Neural progenitor cell (in vitro differentiated cells): ENCODE measurements around the gene HIC2. TPM values are rescaled to one million over a fixed set of nuclear protein-coding genes. Genes with fewer than 3 reads are reported as not detected.
"Not testable (repeated sequence)": the region's sequence is repeated elsewhere in the genome, so short reads cannot be mapped to it uniquely, and the experiment has no call there.

ENCODE experiments used
- DNase-seq: peaks from one replicate; pipeline ENCODE4 v3.0.0-alpha.2; 2016; ENCODE audit warnings: low spot score
- H2AFZ ChIP-seq: fragments of 200-600 bp; sonication (generic); replicated peaks from 2 replicates; pipeline ENCODE4 v1.6.1; 2016; ENCODE audit warnings: antibody characterized with exemption
- H3F3A ChIP-seq: fragments of 200-600 bp; sonication (generic); 2 replicates; pipeline ENCODE4 v1.6.1; 2016; ENCODE audit warnings: antibody characterized with exemption, low read depth
- H3K27ac ChIP-seq: fragments of 200-600 bp; sonication (generic); 2 replicates; pipeline ENCODE4 v1.5.1; 2016; ENCODE audit warnings: mild to moderate bottlenecking
- H3K27me3 ChIP-seq: fragments of 200-600 bp; sonication (generic); 2 replicates; pipeline ENCODE4 v1.6.1; 2016; ENCODE audit warnings: mild to moderate bottlenecking, moderate library complexity
- H3K36me3 ChIP-seq: fragments of 200-600 bp; sonication (generic); 2 replicates; pipeline ENCODE4 v1.5.1; 2016
- H3K4me1 ChIP-seq: fragments of 200-600 bp; sonication (generic); 2 replicates; pipeline ENCODE4 v1.6.1; 2016; ENCODE audit warnings: mixed run types
- H3K4me2 ChIP-seq: fragments of 200-600 bp; sonication (generic); 2 replicates; pipeline ENCODE4 v1.6.1; 2016
- H3K4me3 ChIP-seq: fragments of 200-600 bp; sonication (generic); 2 replicates; pipeline ENCODE4 v1.5.1; 2016
- H3K79me2 ChIP-seq: fragments of 200-600 bp; sonication (generic); 2 replicates; pipeline ENCODE4 v1.6.1; 2016; ENCODE audit warnings: low read depth
- H3K9ac ChIP-seq: fragments of 200-600 bp; sonication (generic); 2 replicates; pipeline ENCODE4 v1.6.1; 2016
- H3K9me3 ChIP-seq: fragments of 200-600 bp; sonication (generic); 2 replicates; pipeline ENCODE4 v1.5.1; 2016; ENCODE audit warnings: low read depth
- H4K20me1 ChIP-seq: fragments of 200-600 bp; sonication (generic); 2 replicates; pipeline ENCODE4 v1.6.1; 2016; ENCODE audit warnings: low read depth
- H3K27ac Mint-ChIP-seq: 3 replicates; pipeline ENCODE4 v1.8.0; 2021; ENCODE audit warnings: mixed read lengths
- H3K27me3 Mint-ChIP-seq: 2 replicates; pipeline ENCODE4 v1.8.0; 2022; ENCODE audit warnings: low read depth, mild to moderate bottlenecking, inconsistent platforms, moderate library complexity, mixed read lengths; ENCODE audit not compliant: insufficient read depth
- H3K36me3 Mint-ChIP-seq: 3 replicates; pipeline ENCODE4 v1.8.0; 2021; ENCODE audit warnings: mixed read lengths
- H3K4me1 Mint-ChIP-seq: 3 replicates; pipeline ENCODE4 v1.8.0; 2021; ENCODE audit warnings: mixed read lengths
- H3K4me3 Mint-ChIP-seq: 3 replicates; pipeline ENCODE4 v1.8.0; 2021; ENCODE audit warnings: mild to moderate bottlenecking, moderate library complexity, mixed read lengths
- H3K9me3 Mint-ChIP-seq: 3 replicates; pipeline ENCODE4 v1.8.0; 2020; ENCODE audit warnings: mixed read lengths
- total RNA-seq: library from RNA; depleted of rRNA; stranded (reverse); fragments of >200 nt; gene quantifications from 2 replicates; pipeline ENCODE4 v1.2.3, GENCODE V29; 2015; ENCODE audit warnings: low replicate concordance
- TF ChIP-seq, protein P1 (sequence below): fragments of 200-600 bp; sonication (generic); IDR thresholded peaks from 2 replicates; pipeline ENCODE4 v1.5.1; 2017; ENCODE audit warnings: antibody characterized with exemption, mild to moderate bottlenecking

HIC2 gene
- total RNA-seq, 1 donor from 2014 or later, result 14.3 TPM

GRCh38 chr22:21469097-21469994, 52.2 kb downstream of the HIC2 start:
- H3K4me2 ChIP-seq, result peak overlapping the region; percentile 38
- not testable (repeated sequence) for H3K36me3 Mint-ChIP-seq, H3K27me3 Mint-ChIP-seq, H3K9me3 Mint-ChIP-seq, H3F3A ChIP-seq, H3K4me1 ChIP-seq, H3K27ac ChIP-seq, H3K27ac Mint-ChIP-seq, H4K20me1 ChIP-seq, H3K4me1 Mint-ChIP-seq, H2AFZ ChIP-seq, H3K4me3 ChIP-seq, H3K9ac ChIP-seq, H3K4me3 Mint-ChIP-seq, H3K9me3 ChIP-seq, H3K36me3 ChIP-seq, H3K79me2 ChIP-seq, H3K27me3 ChIP-seq, DNase-seq
- TF ChIP-seq, protein P1, sequence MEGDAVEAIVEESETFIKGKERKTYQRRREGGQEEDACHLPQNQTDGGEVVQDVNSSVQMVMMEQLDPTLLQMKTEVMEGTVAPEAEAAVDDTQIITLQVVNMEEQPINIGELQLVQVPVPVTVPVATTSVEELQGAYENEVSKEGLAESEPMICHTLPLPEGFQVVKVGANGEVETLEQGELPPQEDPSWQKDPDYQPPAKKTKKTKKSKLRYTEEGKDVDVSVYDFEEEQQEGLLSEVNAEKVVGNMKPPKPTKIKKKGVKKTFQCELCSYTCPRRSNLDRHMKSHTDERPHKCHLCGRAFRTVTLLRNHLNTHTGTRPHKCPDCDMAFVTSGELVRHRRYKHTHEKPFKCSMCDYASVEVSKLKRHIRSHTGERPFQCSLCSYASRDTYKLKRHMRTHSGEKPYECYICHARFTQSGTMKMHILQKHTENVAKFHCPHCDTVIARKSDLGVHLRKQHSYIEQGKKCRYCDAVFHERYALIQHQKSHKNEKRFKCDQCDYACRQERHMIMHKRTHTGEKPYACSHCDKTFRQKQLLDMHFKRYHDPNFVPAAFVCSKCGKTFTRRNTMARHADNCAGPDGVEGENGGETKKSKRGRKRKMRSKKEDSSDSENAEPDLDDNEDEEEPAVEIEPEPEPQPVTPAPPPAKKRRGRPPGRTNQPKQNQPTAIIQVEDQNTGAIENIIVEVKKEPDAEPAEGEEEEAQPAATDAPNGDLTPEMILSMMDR, result peak; percentile 13

DNA sequence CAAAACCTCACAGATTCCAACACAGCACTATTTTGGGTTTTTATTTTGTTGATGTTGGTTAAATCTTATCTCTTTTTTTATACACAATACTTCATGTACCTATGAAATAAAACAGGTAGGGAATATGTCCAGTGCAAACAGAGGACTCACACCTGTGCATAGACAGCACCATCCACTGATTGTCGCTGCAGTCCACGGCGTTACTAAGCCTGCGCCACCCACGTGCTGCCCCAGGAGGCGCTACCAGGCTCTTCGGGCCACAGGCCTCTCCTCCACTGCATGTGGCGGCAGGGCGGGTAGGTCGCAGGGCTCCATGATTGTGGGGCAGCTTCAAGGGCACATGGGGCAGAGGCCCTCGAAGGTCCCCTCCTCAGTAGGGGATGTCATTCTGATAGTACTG, 55.8 kb downstream of the HIC2 start:
- not testable (repeated sequence) for H3K9ac ChIP-seq, H3K4me2 ChIP-seq, H3K4me1 ChIP-seq, H3K27me3 Mint-ChIP-seq, H3K36me3 ChIP-seq, H3F3A ChIP-seq, H3K9me3 ChIP-seq, H3K4me1 Mint-ChIP-seq, H3K27ac ChIP-seq, H3K27ac Mint-ChIP-seq, H3K27me3 ChIP-seq, H3K36me3 Mint-ChIP-seq, H4K20me1 ChIP-seq, H2AFZ ChIP-seq, DNase-seq, H3K9me3 Mint-ChIP-seq, H3K79me2 ChIP-seq, H3K4me3 Mint-ChIP-seq, H3K4me3 ChIP-seq

GRCh38 chr22:21473664-21474063, 56.5 kb downstream of the HIC2 start:
- H3K27ac ChIP-seq, H3K4me3 ChIP-seq, H3K27ac Mint-ChIP-seq, H3K4me3 Mint-ChIP-seq, H3K4me1 ChIP-seq, H3F3A ChIP-seq, H3K4me1 Mint-ChIP-seq, H3K79me2 ChIP-seq, H2AFZ ChIP-seq, H3K4me2 ChIP-seq, H3K9ac ChIP-seq, H3K36me3 Mint-ChIP-seq, H3K36me3 ChIP-seq, H3K27me3 Mint-ChIP-seq, DNase-seq, H3K9me3 ChIP-seq, H3K9me3 Mint-ChIP-seq, H3K27me3 ChIP-seq, H4K20me1 ChIP-seq: not testable (repeated sequence)

- H3K36me3 Mint-ChIP-seq, H3K79me2 ChIP-seq, H4K20me1 ChIP-seq, H3F3A ChIP-seq, DNase-seq, H3K27ac Mint-ChIP-seq, H3K9me3 Mint-ChIP-seq, H3K27ac ChIP-seq, H3K4me3 ChIP-seq, H3K4me1 Mint-ChIP-seq, H3K27me3 Mint-ChIP-seq, H3K4me2 ChIP-seq, H3K9me3 ChIP-seq, H3K4me1 ChIP-seq, H3K4me3 Mint-ChIP-seq, H3K9ac ChIP-seq, H3K27me3 ChIP-seq, H2AFZ ChIP-seq, H3K36me3 ChIP-seq: not testable (repeated sequence)
Observed at GRCh38 chr22:21484039-21484438, 66.9 kb downstream of the HIC2 start.

GRCh38 chr22:21487723-21488122, 70.6 kb downstream of the HIC2 start:
- H3K27me3 Mint-ChIP-seq, H3K4me1 ChIP-seq, H3K9me3 Mint-ChIP-seq, H4K20me1 ChIP-seq, H3K4me2 ChIP-seq, H3K9me3 ChIP-seq, H3K9ac ChIP-seq, H3K36me3 ChIP-seq, H3K27ac ChIP-seq, H3K79me2 ChIP-seq, H3K4me3 Mint-ChIP-seq, H3K36me3 Mint-ChIP-seq, H2AFZ ChIP-seq, H3K27me3 ChIP-seq, H3K27ac Mint-ChIP-seq, H3K4me1 Mint-ChIP-seq, H3K4me3 ChIP-seq, H3F3A ChIP-seq, DNase-seq: not testable (repeated sequence)

DNA sequence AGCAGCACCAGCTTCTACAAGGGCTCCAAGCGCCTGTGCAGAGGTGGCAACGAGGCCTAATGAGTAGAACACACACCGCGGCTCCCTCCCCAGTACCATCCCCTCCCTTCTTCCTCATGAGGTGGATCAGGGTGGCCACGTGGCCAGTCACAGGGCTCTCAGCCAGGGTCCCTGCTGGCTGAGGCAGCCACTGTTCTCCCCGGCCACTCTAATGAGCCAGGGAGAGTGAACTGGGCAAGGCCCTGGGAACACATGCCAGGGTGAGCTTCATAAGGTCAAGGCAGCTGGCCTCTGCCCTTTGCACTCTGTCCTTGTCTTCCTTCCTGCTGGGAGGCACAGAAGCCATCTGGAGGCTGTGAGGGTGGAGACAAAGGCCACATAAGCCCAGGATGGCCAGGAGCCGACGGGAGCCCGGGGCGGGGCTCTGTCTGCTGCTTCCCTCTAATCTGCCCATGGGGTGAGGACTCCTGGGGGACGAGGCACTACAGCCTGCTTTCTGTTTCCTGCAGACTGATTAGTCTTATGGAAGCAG, 72.0 kb downstream of the HIC2 start:
- not testable (repeated sequence) for H3K36me3 Mint-ChIP-seq, H3K27ac ChIP-seq, H3K36me3 ChIP-seq, H2AFZ ChIP-seq, H3K27me3 ChIP-seq, H3K4me3 Mint-ChIP-seq, H3K27ac Mint-ChIP-seq, H3K9me3 Mint-ChIP-seq, H3K9me3 ChIP-seq, H3K79me2 ChIP-seq, H3K9ac ChIP-seq, H3K4me2 ChIP-seq, H3K4me1 Mint-ChIP-seq, H3K4me3 ChIP-seq, H3K4me1 ChIP-seq, H3K27me3 Mint-ChIP-seq, H3F3A ChIP-seq, H4K20me1 ChIP-seq, DNase-seq

- not testable (repeated sequence) for H3K4me3 Mint-ChIP-seq, H3K4me3 ChIP-seq, H3K36me3 Mint-ChIP-seq, H3K27ac ChIP-seq, H3K36me3 ChIP-seq, H3K79me2 ChIP-seq, H3K27me3 ChIP-seq, H4K20me1 ChIP-seq, H3K9me3 ChIP-seq, H3F3A ChIP-seq, H3K4me1 Mint-ChIP-seq, H3K9ac ChIP-seq, H3K4me1 ChIP-seq, H3K4me2 ChIP-seq, H3K27ac Mint-ChIP-seq, H3K27me3 Mint-ChIP-seq, H3K9me3 Mint-ChIP-seq, H2AFZ ChIP-seq
- DNase-seq, result peak; percentile 1
Observed at GRCh38 chr22:21490556-21490955, 73.4 kb downstream of the HIC2 start.
